HepG2 (cell line): ENCODE results near the gene PSMD6. TPM values are rescaled to one million over a fixed set of nuclear protein-coding genes. Genes with fewer than 3 reads are reported as not detected.

ENCODE experiments used
- BRF2 ChIP-seq: sonication (generic); formaldehyde crosslinking; IDR thresholded peaks from 2 replicates; pipeline ENCODE4 v1.8.1; 2022; ENCODE audit warnings: mild to moderate bottlenecking, missing genetic modification reagents
- CREM ChIP-seq, 2 experiments: sonication (generic) in 1 of 2; formaldehyde crosslinking in 1 of 2; IDR thresholded peaks; 2 replicates each; pipeline versions ENCODE4 v1.4.0 to v1.6.1; 2016 to 2020; ENCODE audit warnings: antibody characterized with exemption in 1 of 2, mild to moderate bottlenecking in 1 of 2, missing genetic modification reagents in 1 of 2
- EZH2 ChIP-seq: conservative IDR thresholded peaks from 2 replicates; pipeline ENCODE4 v1.6.1; 2012; ENCODE audit warnings: mild to moderate bottlenecking, low read depth, low read length, moderate library complexity
- GABPA ChIP-seq, 2 experiments: IDR thresholded peaks; 2 replicates each; pipeline ENCODE4 v1.6.1; 2011 to 2016; ENCODE audit warnings: low read depth in 2 of 2, low read length in 1 of 2, missing biosample characterization in 1 of 2, missing genetic modification characterization in 1 of 2
- MIER2 ChIP-seq: IDR thresholded peaks from 2 replicates; pipeline ENCODE4 v1.6.1; 2016; ENCODE audit warnings: missing biosample characterization, missing genetic modification reagents
- NFATC3 ChIP-seq: sonication (generic); formaldehyde crosslinking; IDR thresholded peaks from 2 replicates; pipeline ENCODE4 v1.5.1; 2020; ENCODE audit warnings: mild to moderate bottlenecking, missing genetic modification reagents
- RBM39 ChIP-seq: fragments of 200-400 bp; formaldehyde crosslinking; IDR thresholded peaks from one replicate; pipeline ENCODE4 v1.6.1; 2018; ENCODE audit warnings: antibody characterized with exemption, mild to moderate bottlenecking, low read depth, low read length; ENCODE audit not compliant: poor library complexity, severe bottlenecking
- SMAD9 ChIP-seq: sonication (generic); formaldehyde crosslinking; IDR thresholded peaks from 2 replicates; pipeline ENCODE4 v1.5.1; 2020; ENCODE audit warnings: mild to moderate bottlenecking, missing genetic modification reagents
- SOX5 ChIP-seq: IDR thresholded peaks from 2 replicates; pipeline ENCODE4 v1.6.1; 2016; ENCODE audit warnings: borderline replicate concordance
- ZBTB1 ChIP-seq: sonication (generic); formaldehyde crosslinking; IDR thresholded peaks from 2 replicates; pipeline ENCODE4 v1.4.0; 2020; ENCODE audit warnings: missing genetic modification reagents, borderline replicate concordance
- ZBTB20 ChIP-seq: sonication (generic); formaldehyde crosslinking; IDR thresholded peaks from 2 replicates; pipeline ENCODE4 v1.8.1; 2023; ENCODE audit warnings: missing genetic modification reagents, low read depth, mild to moderate bottlenecking, borderline replicate concordance
- ZNF207 ChIP-seq: fragments of 450-650 bp; IDR thresholded peaks from 2 replicates; pipeline ENCODE4 v1.6.1; 2016; ENCODE audit warnings: antibody characterized with exemption, borderline replicate concordance
- ZNF263 ChIP-seq: sonication (generic); formaldehyde crosslinking; IDR thresholded peaks from 2 replicates; pipeline ENCODE4 v1.4.0; 2020; ENCODE audit warnings: missing genetic modification reagents
- ZNF407 ChIP-seq: sonication (generic); formaldehyde crosslinking; IDR thresholded peaks from one replicate; pipeline ENCODE4 v1.5.1; 2020; ENCODE audit warnings: mild to moderate bottlenecking, missing genetic modification reagents; ENCODE audit errors: not compliant biosample characterization
- ZNF441 ChIP-seq: sonication (generic); formaldehyde crosslinking; IDR thresholded peaks from 2 replicates; pipeline ENCODE4 v1.7.0; 2021; ENCODE audit warnings: missing genetic modification reagents, borderline replicate concordance
- ZNF530 ChIP-seq: sonication (generic); formaldehyde crosslinking; IDR thresholded peaks from 2 replicates; pipeline ENCODE4 v1.5.0; 2020; ENCODE audit warnings: low read depth, mild to moderate bottlenecking, missing genetic modification reagents
- ZNF792 ChIP-seq: IDR thresholded peaks from 2 replicates; pipeline ENCODE4 v1.6.1; 2016
- polyA plus RNA-seq, 8 experiments: library from polyadenylated mRNA; depleted of rRNA in 3 of 8; stranded (reverse) in 7 of 8; unstranded in 1 of 8; fragments of >200 nt; fragmentation: Illumina TruSeq in 4 of 8; extraction: Trizol in 4 of 8; gene quantifications; 2 replicates each; pipeline versions ENCODE4 v1.2.1 to v1.2.3, GENCODE V29; 2011 to 2016; ENCODE audit warnings: low read depth in 4 of 8, missing spikeins in 1 of 8, mixed read lengths in 1 of 8; ENCODE audit not compliant: insufficient read depth in 1 of 8
- total RNA-seq, 5 experiments: library from RNA; depleted of rRNA; stranded (reverse); fragments of >200 nt; fragmentation: Illumina TruSeq; extraction: Trizol; gene quantifications; 2 replicates each; pipeline ENCODE4 v1.2.3, GENCODE V29; 2016; ENCODE audit warnings: low read depth in 1 of 5
- TF ChIP-seq, protein P1 (sequence below): sonication (generic); formaldehyde crosslinking; IDR thresholded peaks from 2 replicates; pipeline ENCODE4 v1.5.1; 2020; ENCODE audit warnings: missing genetic modification reagents, mild to moderate bottlenecking, borderline replicate concordance

Gene PSMD6
- total and polyA plus RNA-seq, 2 of the 13 experiments (the other 11 are each of a cell fraction or from before 2014, with no cell fraction given) = 36.8 to 117 TPM

DNA sequence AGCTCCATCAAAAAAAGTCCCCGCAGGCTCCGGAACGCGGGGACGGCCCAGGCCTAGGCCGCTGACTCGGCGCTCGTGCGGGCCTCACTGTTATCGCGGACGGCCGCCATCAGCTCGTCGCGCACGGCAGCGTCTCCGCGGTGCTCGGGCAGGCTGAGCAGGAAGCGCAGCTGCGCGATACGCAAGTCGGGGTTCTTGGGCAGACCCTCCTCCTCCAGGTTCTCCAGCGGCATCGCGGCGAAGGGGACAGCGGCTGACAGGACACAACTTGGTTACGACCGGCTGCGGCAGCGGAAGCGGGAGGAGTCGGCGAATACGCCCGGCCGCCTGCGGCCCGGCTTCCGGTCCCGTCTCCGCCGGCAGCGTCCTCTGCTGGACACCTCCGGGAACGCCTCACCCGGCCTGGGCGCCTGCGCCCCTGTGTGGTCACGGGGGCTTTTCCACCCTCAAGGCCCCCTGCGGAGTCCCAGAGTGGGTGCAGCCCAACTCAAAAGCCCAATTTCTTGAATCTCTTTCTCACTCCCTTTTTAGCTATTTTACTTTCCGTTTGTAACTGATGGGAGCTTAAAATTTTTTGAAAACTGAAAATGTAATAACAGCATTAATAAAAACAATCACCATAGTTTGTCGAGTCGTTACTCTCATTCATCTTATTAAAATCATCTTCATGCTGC is at the start of gene PSMD6 (continued):
- peak; percentile 90; the same call in 1 of the 2 replicates for TF ChIP-seq BRF2 (CRISPR knock-in tag)
- no peak; the same call in 1 of the 2 replicates for TF ChIP-seq ZNF263 (CRISPR knock-in tag)
- TF ChIP-seq EZH2 = no peak
- TF ChIP-seq SOX5 (CRISPR knock-in tag) = peak; percentile 32; the same call in 1 of the 2 replicates
- no peak for TF ChIP-seq NFATC3 (CRISPR knock-in tag)
- TF ChIP-seq, protein P1, sequence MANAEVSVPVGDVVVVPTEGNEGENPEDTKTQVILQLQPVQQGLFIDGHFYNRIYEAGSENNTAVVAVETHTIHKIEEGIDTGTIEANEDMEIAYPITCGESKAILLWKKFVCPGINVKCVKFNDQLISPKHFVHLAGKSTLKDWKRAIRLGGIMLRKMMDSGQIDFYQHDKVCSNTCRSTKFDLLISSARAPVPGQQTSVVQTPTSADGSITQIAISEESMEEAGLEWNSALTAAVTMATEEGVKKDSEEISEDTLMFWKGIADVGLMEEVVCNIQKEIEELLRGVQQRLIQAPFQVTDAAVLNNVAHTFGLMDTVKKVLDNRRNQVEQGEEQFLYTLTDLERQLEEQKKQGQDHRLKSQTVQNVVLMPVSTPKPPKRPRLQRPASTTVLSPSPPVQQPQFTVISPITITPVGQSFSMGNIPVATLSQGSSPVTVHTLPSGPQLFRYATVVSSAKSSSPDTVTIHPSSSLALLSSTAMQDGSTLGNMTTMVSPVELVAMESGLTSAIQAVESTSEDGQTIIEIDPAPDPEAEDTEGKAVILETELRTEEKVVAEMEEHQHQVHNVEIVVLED (CRISPR knock-in tag) = peak; percentile 89
- no peak for TF ChIP-seq ZNF207
- no peak for TF ChIP-seq ZBTB1
- TF ChIP-seq MIER2 (CRISPR knock-in tag) = peak; percentile 66; the same call in 1 of the 2 replicates
- peak; percentile 50; the same call in 1 of the 2 replicates for TF ChIP-seq ZBTB20
- TF ChIP-seq ZNF792 (CRISPR knock-in tag) = peak; percentile 76; the same call in 1 of the 2 replicates
- TF ChIP-seq ZNF530 (CRISPR knock-in tag) = 0 out of 2 replicates have a peak, but pooled peaks have one; percentile 51
- peak; percentile 74 for TF ChIP-seq RBM39
- TF ChIP-seq ZNF441 (CRISPR knock-in tag) = no peak
- TF ChIP-seq ZNF407 (CRISPR knock-in tag) = peak; percentile 68
- TF ChIP-seq SMAD9 (CRISPR knock-in tag) = no peak
- peak; percentile 30 for TF ChIP-seq CREM (IDR thresholded peaks at IDR 0.05)
- TF ChIP-seq CREM (CRISPR knock-in tag; IDR thresholded peaks at IDR 0.05) = no peak
- TF ChIP-seq GABPA (IDR thresholded peaks at IDR 0.05; ENCODE audit: low read depth, low read length) = peak; percentile 97
- peak; percentile 94 for TF ChIP-seq GABPA (CRISPR knock-in tag; IDR thresholded peaks at IDR 0.05; ENCODE audit: low read depth)
